ENCODE results near the gene SKIC2. TPM values are rescaled to one million over a fixed set of nuclear protein-coding genes. Genes with fewer than 3 reads are reported as not detected.
"Not testable (repeated sequence)": the region's sequence is repeated elsewhere in the genome, so short reads cannot be mapped to it uniquely, and the experiment has no call there.

Gene SKIC2
- total and polyA plus RNA-seq, 7 experiments from 2014 or later = 20.1 to 139 (median 93.2) TPM

GRCh38 chr6:31928672-31928939 lies 30.4 kb upstream of the SKIC2 start:
- no peak overlapping the region for H3K27ac ChIP-seq (ENCODE audit: low read depth, low read length)
- H3K27ac Mint-ChIP-seq = no peak overlapping the region
- H3K4me1 ChIP-seq (ENCODE audit: control insufficient read depth in 2 of 2, insufficient read depth in 2 of 2, low read length in 2 of 2) = no peaks in the 10 kb centered on the region
- no peak overlapping the region for H3K4me3 ChIP-seq (ENCODE audit: low read length)
- peaks cover 0 to 5% (median 0%) of the 10 kb centered on the region in 5 donors for H3K27me3 Mint-ChIP-seq
- no peaks in the 10 kb centered on the region for H3K36me3 Mint-ChIP-seq
- peaks cover 0 to 3% (median 0%) of the 10 kb centered on the region in 7 donors for H3K4me1 Mint-ChIP-seq
- H3K36me3 ChIP-seq (ENCODE audit: control insufficient read depth in 2 of 3, insufficient read depth in 3 of 3, low read length in 3 of 3) = no peaks in the 10 kb centered on the region
- ChIA-PET POLR2A (no interaction called here), CTCF (no interaction called here)
- ATAC-seq = no peak
- no peak overlapping the region for H3K4me3 Mint-ChIP-seq
- DNase-seq = no peak
- H3K27me3 ChIP-seq (ENCODE audit: control insufficient read depth in 2 of 2, insufficient read depth in 2 of 2, low read length in 2 of 2) = no peaks in the 10 kb centered on the region
- no peaks in the 10 kb centered on the region for H3K9me3 Mint-ChIP-seq
- H3K9me3 ChIP-seq (ENCODE audit: control insufficient read depth in 2 of 3, low read length in 3 of 3) = no peaks in the 10 kb centered on the region
- intact Hi-C loops (cut with micrococcal nuclease) = no loop called here

GRCh38 chr6:31930962-31931361 lies 28.0 kb upstream of the SKIC2 start:
- Mint-ChIP-seq H3K4me3 (no peak overlapping the region), H3K4me1 (peaks cover 0 to 2% (median 0%) of the 10 kb centered on the region in 7 donors), H3K27me3 (peaks cover 0 to 5% (median 0%) of the 10 kb centered on the region in 5 donors), H3K9me3 (no peaks in the 10 kb centered on the region), H3K36me3 (no peaks in the 10 kb centered on the region), H3K27ac (no peak overlapping the region)
- DNase-seq (no peak), ATAC-seq (no peak)
- POLR2A ChIA-PET = interaction anchor here (1.2 kb wide), 1 partner anchor 67 kb away, joined by 3 read pairs; no protein-coding TSS in a partner anchor
- Histone ChIP-seq H3K27ac (ENCODE audit: low read depth, low read length) (no peak overlapping the region), H3K36me3 (ENCODE audit: control insufficient read depth in 2 of 3, insufficient read depth in 3 of 3, low read length in 3 of 3) (no peaks in the 10 kb centered on the region), H3K4me3 (ENCODE audit: low read length) (no peak overlapping the region), H3K27me3 (ENCODE audit: control insufficient read depth in 2 of 2, insufficient read depth in 2 of 2, low read length in 2 of 2) (no peaks in the 10 kb centered on the region), H3K4me1 (ENCODE audit: control insufficient read depth in 2 of 2, insufficient read depth in 2 of 2, low read length in 2 of 2) (no peaks in the 10 kb centered on the region), H3K9me3 (ENCODE audit: control insufficient read depth in 2 of 3, low read length in 3 of 3) (no peaks in the 10 kb centered on the region)
- intact Hi-C loops (cut with micrococcal nuclease) = no loop called here
- CTCF ChIA-PET = no interaction called here

GRCh38 chr6:31932137-31932536 lies 26.8 kb upstream of the SKIC2 start:
- H3K27ac ChIP-seq (ENCODE audit: low read depth, low read length); H3K36me3 Mint-ChIP-seq; ATAC-seq; H3K27me3 ChIP-seq (ENCODE audit: control insufficient read depth in 2 of 2, insufficient read depth in 2 of 2, low read length in 2 of 2); H3K4me3 Mint-ChIP-seq; POLR2A ChIA-PET; H3K9me3 ChIP-seq (ENCODE audit: control insufficient read depth in 2 of 3, low read length in 3 of 3); H3K36me3 ChIP-seq (ENCODE audit: control insufficient read depth in 2 of 3, insufficient read depth in 3 of 3, low read length in 3 of 3); H3K27ac Mint-ChIP-seq; H3K4me3 ChIP-seq (ENCODE audit: low read length); H3K4me1 ChIP-seq (ENCODE audit: control insufficient read depth in 2 of 2, insufficient read depth in 2 of 2, low read length in 2 of 2); intact Hi-C loops (cut with micrococcal nuclease); DNase-seq; H3K9me3 Mint-ChIP-seq; CTCF ChIA-PET; H3K4me1 Mint-ChIP-seq; H3K27me3 Mint-ChIP-seq: not testable (repeated sequence)

- intact Hi-C loops (cut with micrococcal nuclease) = no loop called here
- POLR2A ChIA-PET = no interaction called here
- Mint-ChIP-seq H3K9me3 (no peaks in the 10 kb centered on the region), H3K4me1 (peaks cover 0 to 2% (median 0%) of the 10 kb centered on the region in 7 donors), H3K27me3 (peaks cover 0 to 5% (median 0%) of the 10 kb centered on the region in 5 donors), H3K4me3 (no peak overlapping the region), H3K36me3 (no peaks in the 10 kb centered on the region), H3K27ac (no peak overlapping the region)
- Histone ChIP-seq H3K36me3 (ENCODE audit: control insufficient read depth in 2 of 3, insufficient read depth in 3 of 3, low read length in 3 of 3) (no peaks in the 10 kb centered on the region), H3K4me3 (ENCODE audit: low read length) (no peak overlapping the region), H3K4me1 (ENCODE audit: control insufficient read depth in 2 of 2, insufficient read depth in 2 of 2, low read length in 2 of 2) (no peaks in the 10 kb centered on the region), H3K27me3 (ENCODE audit: control insufficient read depth in 2 of 2, insufficient read depth in 2 of 2, low read length in 2 of 2) (no peaks in the 10 kb centered on the region), H3K9me3 (ENCODE audit: control insufficient read depth in 2 of 3, low read length in 3 of 3) (no peaks in the 10 kb centered on the region), H3K27ac (ENCODE audit: low read depth, low read length) (no peak overlapping the region)
- no peak for DNase-seq
- no peak for ATAC-seq
- CTCF ChIA-PET = no interaction called here
These were observed 25.4 kb upstream of the SKIC2 start for GRCh38 chr6:31933537-31933936.

GRCh38 chr6:31935021-31935420 lies 24.0 kb upstream of the SKIC2 start:
- H3K36me3 ChIP-seq (ENCODE audit: control insufficient read depth in 2 of 3, insufficient read depth in 3 of 3, low read length in 3 of 3) = no peaks in the 10 kb centered on the region
- POLR2A ChIA-PET = interaction anchor here (1.0 kb wide), 1 partner anchor 33 kb away, joined by 3 read pairs; the partner anchor contains the start of gene ZBTB12
- Mint-ChIP-seq H3K4me1 (peaks cover 0 to 2% (median 0%) of the 10 kb centered on the region in 7 donors), H3K27me3 (peaks cover 0 to 5% (median 0%) of the 10 kb centered on the region in 5 donors), H3K9me3 (no peaks in the 10 kb centered on the region), H3K27ac (no peak overlapping the region), H3K36me3 (no peaks in the 10 kb centered on the region), H3K4me3 (no peak overlapping the region)
- no peak for DNase-seq
- intact Hi-C loops (cut with micrococcal nuclease) = no loop called here
- no peak overlapping the region for H3K4me3 ChIP-seq (ENCODE audit: low read length)
- H3K9me3 ChIP-seq (ENCODE audit: control insufficient read depth in 2 of 3, low read length in 3 of 3) = no peaks in the 10 kb centered on the region
- H3K27me3 ChIP-seq (ENCODE audit: control insufficient read depth in 2 of 2, insufficient read depth in 2 of 2, low read length in 2 of 2) = no peaks in the 10 kb centered on the region
- no peak for ATAC-seq
- H3K4me1 ChIP-seq (ENCODE audit: control insufficient read depth in 2 of 2, insufficient read depth in 2 of 2, low read length in 2 of 2) = no peaks in the 10 kb centered on the region
- CTCF ChIA-PET = no interaction called here
- H3K27ac ChIP-seq (ENCODE audit: low read depth, low read length) = no peak overlapping the region

- peaks cover 0 to 2% (median 0%) of the 10 kb centered on the region in 7 donors for H3K4me1 Mint-ChIP-seq
- no peaks in the 10 kb centered on the region for H3K9me3 ChIP-seq (ENCODE audit: control insufficient read depth in 2 of 3, low read length in 3 of 3)
- ChIA-PET POLR2A (no interaction called here), CTCF (interaction anchor here (1.0 kb wide), 1 partner anchor 17 kb away, joined by 3 read pairs; no protein-coding TSS in a partner anchor)
- no peak overlapping the region for H3K27ac ChIP-seq (ENCODE audit: low read depth, low read length)
- no peak overlapping the region for H3K4me3 ChIP-seq (ENCODE audit: low read length)
- no peak overlapping the region for H3K27ac Mint-ChIP-seq
- no peaks in the 10 kb centered on the region for H3K36me3 ChIP-seq (ENCODE audit: control insufficient read depth in 2 of 3, insufficient read depth in 3 of 3, low read length in 3 of 3)
- no peaks in the 10 kb centered on the region for H3K9me3 Mint-ChIP-seq
- DNase-seq = no peak
- no peaks in the 10 kb centered on the region for H3K4me1 ChIP-seq (ENCODE audit: control insufficient read depth in 2 of 2, insufficient read depth in 2 of 2, low read length in 2 of 2)
- H3K4me3 Mint-ChIP-seq = no peak overlapping the region
- intact Hi-C loops (cut with micrococcal nuclease) = no loop called here
- peaks cover 0 to 7% (median 0%) of the 10 kb centered on the region in 5 donors for H3K27me3 Mint-ChIP-seq
- H3K27me3 ChIP-seq (ENCODE audit: control insufficient read depth in 2 of 2, insufficient read depth in 2 of 2, low read length in 2 of 2) = no peaks in the 10 kb centered on the region
- no peaks in the 10 kb centered on the region for H3K36me3 Mint-ChIP-seq
- ATAC-seq = no peak
These were observed 23.2 kb upstream of the SKIC2 start for GRCh38 chr6:31935823-31936222.

- Histone ChIP-seq H3K4me1 (ENCODE audit: control insufficient read depth in 2 of 2, insufficient read depth in 2 of 2, low read length in 2 of 2) (no peaks in the 10 kb centered on the region), H3K4me3 (ENCODE audit: low read length) (no peak overlapping the region), H3K27me3 (ENCODE audit: control insufficient read depth in 2 of 2, insufficient read depth in 2 of 2, low read length in 2 of 2) (no peaks in the 10 kb centered on the region), H3K27ac (ENCODE audit: low read depth, low read length) (no peak overlapping the region), H3K9me3 (ENCODE audit: control insufficient read depth in 2 of 3, low read length in 3 of 3) (no peaks in the 10 kb centered on the region), H3K36me3 (ENCODE audit: control insufficient read depth in 2 of 3, insufficient read depth in 3 of 3, low read length in 3 of 3) (no peaks in the 10 kb centered on the region)
- Mint-ChIP-seq H3K4me1 (peaks cover 0 to 6% (median 0%) of the 10 kb centered on the region in 7 donors), H3K4me3 (no peak overlapping the region), H3K27me3 (peaks cover 0 to 11% (median 7%) of the 10 kb centered on the region in 5 donors), H3K9me3 (no peaks in the 10 kb centered on the region), H3K36me3 (no peaks in the 10 kb centered on the region), H3K27ac (no peak overlapping the region)
- ChIA-PET POLR2A (no interaction called here), CTCF (no interaction called here)
- intact Hi-C loops (cut with micrococcal nuclease) = no loop called here
- no peak for ATAC-seq
- no peak for DNase-seq
These were observed 18.7 kb upstream of the SKIC2 start for GRCh38 chr6:31940256-31940664.

All from naive thymus-derived CD4-positive, alpha-beta T cell (primary cell).